Stomach (tissue), 9 donors: Measurements from ENCODE around the gene ACTL7A. TPM values are rescaled to one million over a fixed set of nuclear protein-coding genes. Genes with fewer than 3 reads are reported as not detected.

ENCODE experiments used
- DNase-seq, 2 donors: peaks; one replicate each; pipeline versions ENCODE4 v3.0.0 to v3.0.0-alpha.2; 2013 to 2019
- H3K27ac ChIP-seq, 5 donors: fragments of 200-600 bp in 4 of 5; sonication (generic) in 4 of 5; one replicate each; pipeline ENCODE4 v1.5.1; 2013 to 2019; ENCODE audit warnings: mild to moderate bottlenecking in 1 of 5, moderate library complexity in 1 of 5
- H3K27me3 ChIP-seq, 3 donors: fragments of 200-600 bp; sonication (generic); one replicate each; pipeline ENCODE4 v1.5.1; 2017 to 2019; ENCODE audit warnings: mixed run types in 1 of 3
- H3K36me3 ChIP-seq, 4 donors: fragments of 200-600 bp; sonication (generic); 1 replicate in 3 of 4; 2 replicates in 1 of 4; pipeline ENCODE4 v1.5.1; 2016 to 2019
- H3K4me1 ChIP-seq, 4 donors: fragments of 200-600 bp; sonication (generic); one replicate each; pipeline ENCODE4 v1.5.1; 2016 to 2019
- H3K4me3 ChIP-seq, 4 donors: fragments of 200-600 bp; sonication (generic) in 3 of 4; one replicate each; pipeline ENCODE4 v1.5.1; 2016 to 2019; ENCODE audit warnings: mild to moderate bottlenecking in 1 of 4
- H3K9me3 ChIP-seq, 4 donors: fragments of 200-600 bp; sonication (generic); one replicate each; pipeline ENCODE4 v1.5.1; 2016 to 2019
- CTCF ChIP-seq, 7 experiments: fragments of 450-650 bp in 4 of 7; fragments of 200-600 bp in 3 of 7; sonication (generic) in 3 of 7; IDR thresholded peaks; one replicate each; pipeline ENCODE4 v1.5.1; 2016 to 2019; ENCODE audit warnings: antibody characterized with exemption in 7 of 7, control low read depth in 2 of 7, mild to moderate bottlenecking in 1 of 7
- EP300 ChIP-seq: sonication (generic); formaldehyde crosslinking; IDR thresholded peaks from one replicate; pipeline ENCODE4 v1.6.1; 2017; ENCODE audit warnings: antibody characterized with exemption
- POLR2A ChIP-seq, 4 donors: fragments of 450-650 bp; IDR thresholded peaks; one replicate each; pipeline ENCODE4 v1.6.1; 2016; ENCODE audit warnings: antibody characterized with exemption in 4 of 4, control low read depth in 2 of 4, mild to moderate bottlenecking in 1 of 4, moderate library complexity in 1 of 4
- POLR2AphosphoS5 ChIP-seq, 3 donors: sonication (generic); formaldehyde crosslinking; IDR thresholded peaks; one replicate each; pipeline ENCODE4 v1.6.1; 2016; ENCODE audit warnings: antibody characterized with exemption in 3 of 3
- WGBS, 5 donors: extraction: QIAGEN DNeasy Blood & Tissue Kit in 3 of 5; methylation state at CpG; one replicate each; pipeline versions ENCODE4 v1.1.5 to v1.1.7; 2013 to 2018; 5-methylcytosine and 5-hydroxymethylcytosine counted together
- intact Hi-C: fragments of 100-400 bp; cut with DNase I; formaldehyde crosslinking; loops from one replicate; pipeline ENCODE4 v1.15.1; 2023; ENCODE audit warnings: low total_unique reads
- polyA plus RNA-seq, 3 donors: library from polyadenylated mRNA; stranded (reverse); fragments of 200-250 nt; gene quantifications; one replicate each; pipeline ENCODE4 v1.2.3, GENCODE V29; 2013
- total RNA-seq, 5 donors: library from RNA; depleted of rRNA; stranded (reverse); fragments of >200 nt; gene quantifications; one replicate each; pipeline versions ENCODE4 v1.1.0 to v1.2.3, GENCODE V29; 2014 to 2016
- donor health status: healthy with polysubstance abuse.
- donor health status: Bipolar disorder and iron deficiency.
- donor health status: healthy.

ACTL7A gene
- total and polyA plus RNA-seq, 8 donors = not detected

DNA sequence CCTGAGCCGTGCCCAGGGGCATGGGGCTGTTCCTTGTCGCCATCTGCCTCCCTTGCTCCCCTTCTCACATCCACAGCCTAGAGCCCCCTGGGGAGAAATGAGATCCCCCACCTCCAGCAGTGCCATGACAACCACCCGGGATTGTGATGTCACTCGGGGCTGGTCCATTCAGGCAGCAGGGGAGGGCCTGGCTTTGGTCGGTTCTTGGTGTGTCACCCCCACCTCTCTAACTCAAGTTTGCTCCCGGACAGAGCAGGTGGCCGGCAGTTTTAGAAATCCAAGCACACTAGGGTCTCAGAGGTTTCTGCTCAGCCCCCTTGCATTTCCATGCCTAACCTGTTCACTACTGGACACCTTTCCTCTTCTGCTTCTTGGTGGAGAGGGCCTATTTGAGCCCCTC is 6.2 kb upstream of the ACTL7A start, which contains the start of gene ACTL7B:
TSS of gene ACTL7B (minus strand) at position 99 of the 400 bp plus-strand sequence. CDS start at position 43, 56 bp downstream.
- Histone ChIP-seq H3K4me1 (no peaks in the 10 kb centered on the region), H3K9me3 (no peaks in the 10 kb centered on the region), H3K27ac (no peak within 1 kb of the TSS), H3K27me3 (no peaks in the 10 kb centered on the region), H3K4me3 (no peak within 1 kb of the TSS), H3K36me3 (no peaks in the 10 kb centered on the region)
- no peak for DNase-seq
- intact Hi-C loops = no loop called here
- TF ChIP-seq CTCF (IDR thresholded peaks at IDR 0.05) (no peak), EP300 (no peak), POLR2AphosphoS5 (IDR thresholded peaks at IDR 0.05) (no peak), POLR2A (IDR thresholded peaks at IDR 0.05) (no peak)
- 77 to 87% (median 83%) methylated on average over 6 to 7 of the region's 7 CpGs for WGBS, 5 donors

DNA sequence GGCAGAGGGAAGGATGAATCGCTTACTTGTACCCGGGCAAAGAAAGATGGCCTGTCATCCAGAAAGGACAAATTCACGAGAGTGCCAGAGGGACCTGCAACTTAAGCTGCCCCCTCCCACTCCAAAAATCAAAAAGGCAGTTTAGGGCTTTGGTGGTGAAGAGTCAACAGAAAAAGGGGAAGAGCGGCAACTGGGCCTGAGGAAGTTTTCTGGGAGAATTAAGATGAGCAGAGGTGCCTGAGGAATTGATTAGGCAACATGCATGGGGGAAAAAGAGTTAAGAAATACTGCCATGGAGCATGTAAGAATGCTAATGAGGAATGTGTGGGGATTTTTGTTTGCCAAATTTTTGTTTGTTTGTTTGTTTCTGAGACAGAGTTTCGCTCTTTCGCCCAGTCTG is 4.5 kb upstream of the ACTL7A start:
- no peaks in the 10 kb centered on the region for H3K9me3 ChIP-seq
- 82 to 97% (median 92%) methylated on average over 6 of the region's 6 CpGs for WGBS, 5 donors
- intact Hi-C loops = no loop called here
- TF ChIP-seq POLR2AphosphoS5 (IDR thresholded peaks at IDR 0.05) (no peak), CTCF (IDR thresholded peaks at IDR 0.05) (no peak), POLR2A (IDR thresholded peaks at IDR 0.05) (no peak), EP300 (no peak)
- no peaks in the 10 kb centered on the region for H3K27me3 ChIP-seq
- no peak for DNase-seq
- H3K36me3 ChIP-seq = no peaks in the 10 kb centered on the region
- no peak overlapping the region for H3K4me3 ChIP-seq
- no peaks in the 10 kb centered on the region for H3K4me1 ChIP-seq
- no peak overlapping the region for H3K27ac ChIP-seq

DNA sequence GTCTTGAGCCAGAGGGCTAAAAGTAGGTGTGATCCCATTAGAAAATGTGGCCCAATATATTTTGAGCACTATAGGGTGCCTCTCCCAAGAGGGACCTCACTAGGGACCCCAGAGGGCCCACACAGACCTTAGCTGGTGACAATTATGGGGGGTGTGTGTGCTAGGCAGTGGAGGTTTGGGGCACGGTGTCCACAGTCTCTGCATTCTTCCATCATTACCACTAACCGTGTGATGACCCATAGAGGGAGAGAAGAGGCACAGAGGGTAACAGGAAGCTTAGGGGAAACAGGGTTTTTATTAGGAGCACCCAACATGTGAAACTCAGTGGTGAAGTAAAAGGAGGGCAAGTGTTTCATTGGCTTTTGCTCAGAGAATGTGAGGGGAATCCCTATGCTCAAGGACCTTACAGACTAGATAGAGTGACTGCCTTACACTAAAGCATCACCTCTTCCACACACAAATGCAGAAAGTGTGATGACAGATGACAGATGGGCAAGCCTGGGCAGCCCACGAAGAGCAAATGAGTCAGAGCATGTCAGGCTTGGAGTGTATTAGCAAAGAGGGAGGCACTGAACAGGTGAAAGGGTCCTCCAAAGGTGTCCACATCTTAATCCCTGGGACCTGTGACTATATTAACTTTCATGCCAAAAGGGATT is 2.5 kb upstream of the ACTL7A start:
- Histone ChIP-seq H3K4me3 (no peak overlapping the region), H3K27me3 (no peaks in the 10 kb centered on the region), H3K4me1 (no peaks in the 10 kb centered on the region), H3K36me3 (no peaks in the 10 kb centered on the region), H3K9me3 (no peaks in the 10 kb centered on the region), H3K27ac (no peak overlapping the region)
- 69 to 84% (median 78%) methylated on average over 3 of the region's 3 CpGs for whole genome bisulfite sequencing, 5 donors
- no peak for TF ChIP-seq EP300
- TF ChIP-seq CTCF (IDR thresholded peaks at IDR 0.05) = no peak
- no peak for TF ChIP-seq POLR2AphosphoS5 (IDR thresholded peaks at IDR 0.05)
- TF ChIP-seq POLR2A (IDR thresholded peaks at IDR 0.05) = no peak
- intact Hi-C loops = no loop called here
- no peak for DNase-seq

DNA sequence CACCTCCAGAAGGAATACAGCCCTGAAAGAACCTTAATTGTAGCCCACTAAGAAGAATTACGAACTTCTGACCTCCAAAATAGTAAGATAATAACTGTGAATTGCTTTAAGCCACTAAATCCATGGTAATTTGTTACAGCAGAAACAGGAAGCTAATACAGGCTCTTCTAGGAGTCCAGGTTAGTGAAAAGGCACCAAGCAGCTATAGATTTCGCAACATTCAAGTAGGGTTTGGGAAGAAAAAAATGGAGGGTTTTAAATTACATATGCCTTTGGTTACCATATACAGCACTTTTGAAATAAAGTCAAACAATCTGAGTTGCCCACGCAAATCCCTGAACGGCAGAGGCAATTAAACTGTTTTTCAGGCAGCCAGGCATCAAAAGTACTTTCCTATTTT is 1.7 kb upstream of the ACTL7A start:
- Histone ChIP-seq H3K27ac (no peak overlapping the region), H3K36me3 (no peaks in the 10 kb centered on the region), H3K4me3 (no peak overlapping the region), H3K27me3 (no peaks in the 10 kb centered on the region), H3K4me1 (no peaks in the 10 kb centered on the region), H3K9me3 (no peaks in the 10 kb centered on the region)
- intact Hi-C loops = no loop called here
- 77 to 96% (median 91%) methylated on average over 4 of the region's 4 CpGs for WGBS, 5 donors
- DNase-seq = no peak
- TF ChIP-seq EP300 (no peak), CTCF (IDR thresholded peaks at IDR 0.05) (no peak)
